22Rv1 (cell line): ENCODE results near the gene ARMC9.

ENCODE experiments used
- CTCF ChIP-seq: fragments of 450-650 bp; IDR thresholded peaks from 2 replicates; pipeline ENCODE4 v1.5.1; 2017; ENCODE audit warnings: mild to moderate bottlenecking
- ZFX ChIP-seq: fragments of 450-650 bp; IDR thresholded peaks from 2 replicates; pipeline ENCODE4 v1.6.1; 2017; ENCODE audit warnings: antibody characterized with exemption, borderline replicate concordance

GRCh38 chr2:231391981-231392380 lies 193.6 kb downstream of the ARMC9 start:
- TF ChIP-seq CTCF (no peak), ZFX (no peak)
